ENCODE measurements around the gene FBRSL1.

DNA sequence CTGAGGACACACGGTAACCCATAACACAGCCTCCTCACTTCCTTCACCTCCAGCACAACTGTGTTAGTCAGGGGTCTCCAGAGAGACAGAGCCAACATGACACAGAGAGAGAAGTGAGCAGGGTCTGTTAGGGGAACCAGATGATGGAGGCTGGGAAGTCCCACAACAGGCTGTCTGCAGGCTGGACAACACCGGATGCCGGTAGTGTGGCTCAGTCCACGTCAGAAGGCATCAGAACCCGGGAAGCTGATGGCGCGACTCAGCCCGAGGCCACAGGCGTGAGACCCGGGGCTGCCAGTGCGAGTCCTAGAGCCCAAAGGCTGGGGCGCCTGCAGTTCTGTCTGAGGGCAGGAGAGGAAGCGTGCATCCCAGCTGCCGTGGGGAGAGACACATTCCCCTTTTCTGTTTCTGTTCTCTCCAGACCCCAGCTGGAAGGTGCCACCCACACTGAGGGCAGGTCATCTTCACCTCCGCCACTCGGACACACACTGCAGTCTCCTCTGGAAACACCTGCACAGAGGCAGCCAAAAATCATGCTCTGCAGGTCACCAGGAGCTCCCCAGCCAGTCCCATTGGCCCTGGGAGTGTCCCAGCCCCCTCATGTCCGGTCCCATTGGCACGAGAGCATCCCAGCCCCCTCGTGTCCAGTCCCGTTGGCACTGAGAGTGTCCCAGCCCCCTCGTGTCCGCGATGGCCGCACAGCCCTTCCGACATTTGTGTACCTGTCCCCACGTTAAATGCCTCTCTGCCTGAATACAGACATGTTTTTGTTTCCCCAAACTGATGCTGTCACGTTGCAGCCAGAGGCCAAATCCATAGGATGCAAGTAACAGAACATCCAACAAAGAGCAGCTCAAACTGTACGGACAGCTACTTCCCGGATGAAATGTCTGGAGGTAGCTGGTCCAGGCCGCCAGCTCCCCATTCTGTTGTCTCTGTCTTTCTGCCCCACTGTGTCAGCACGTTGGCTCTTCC is 7.9 kb upstream of the FBRSL1 start:
- TF ChIP-seq, protein P1, sequence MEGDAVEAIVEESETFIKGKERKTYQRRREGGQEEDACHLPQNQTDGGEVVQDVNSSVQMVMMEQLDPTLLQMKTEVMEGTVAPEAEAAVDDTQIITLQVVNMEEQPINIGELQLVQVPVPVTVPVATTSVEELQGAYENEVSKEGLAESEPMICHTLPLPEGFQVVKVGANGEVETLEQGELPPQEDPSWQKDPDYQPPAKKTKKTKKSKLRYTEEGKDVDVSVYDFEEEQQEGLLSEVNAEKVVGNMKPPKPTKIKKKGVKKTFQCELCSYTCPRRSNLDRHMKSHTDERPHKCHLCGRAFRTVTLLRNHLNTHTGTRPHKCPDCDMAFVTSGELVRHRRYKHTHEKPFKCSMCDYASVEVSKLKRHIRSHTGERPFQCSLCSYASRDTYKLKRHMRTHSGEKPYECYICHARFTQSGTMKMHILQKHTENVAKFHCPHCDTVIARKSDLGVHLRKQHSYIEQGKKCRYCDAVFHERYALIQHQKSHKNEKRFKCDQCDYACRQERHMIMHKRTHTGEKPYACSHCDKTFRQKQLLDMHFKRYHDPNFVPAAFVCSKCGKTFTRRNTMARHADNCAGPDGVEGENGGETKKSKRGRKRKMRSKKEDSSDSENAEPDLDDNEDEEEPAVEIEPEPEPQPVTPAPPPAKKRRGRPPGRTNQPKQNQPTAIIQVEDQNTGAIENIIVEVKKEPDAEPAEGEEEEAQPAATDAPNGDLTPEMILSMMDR (IDR thresholded peaks at IDR 0.05) = no peak
- no peak for TF ChIP-seq POLR2A (IDR thresholded peaks at IDR 0.05)
